Measurements from ENCODE around the gene SHISAL2A. TPM values are rescaled to one million over a fixed set of nuclear protein-coding genes. Genes with fewer than 3 reads are reported as not detected.

The SHISAL2A gene
- total and polyA plus RNA-seq, 2 of the 8 experiments (the other 6 are each of a cell fraction or from before 2014, with no cell fraction given), result 0.74 to 2.1 TPM

DNA sequence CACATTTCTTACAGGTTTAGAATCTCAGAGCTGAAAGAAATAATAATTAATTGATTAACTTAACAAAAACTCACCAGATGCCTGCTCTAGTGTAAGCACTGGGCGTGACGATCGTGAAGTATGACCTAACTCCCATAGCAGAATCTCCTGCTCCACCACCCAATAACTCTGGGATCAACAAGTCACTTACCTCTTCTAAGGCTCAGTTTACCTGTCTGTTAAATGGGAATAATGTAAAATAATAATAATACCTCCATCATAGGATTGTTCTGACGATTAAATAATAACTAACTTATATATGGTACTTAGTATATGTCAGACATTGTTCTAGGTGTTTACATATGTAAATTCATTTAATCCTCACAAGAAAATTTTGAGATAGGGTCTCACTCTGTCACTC is 40.5 kb downstream of the SHISAL2A start (continued):
- TF ChIP-seq, protein P1, sequence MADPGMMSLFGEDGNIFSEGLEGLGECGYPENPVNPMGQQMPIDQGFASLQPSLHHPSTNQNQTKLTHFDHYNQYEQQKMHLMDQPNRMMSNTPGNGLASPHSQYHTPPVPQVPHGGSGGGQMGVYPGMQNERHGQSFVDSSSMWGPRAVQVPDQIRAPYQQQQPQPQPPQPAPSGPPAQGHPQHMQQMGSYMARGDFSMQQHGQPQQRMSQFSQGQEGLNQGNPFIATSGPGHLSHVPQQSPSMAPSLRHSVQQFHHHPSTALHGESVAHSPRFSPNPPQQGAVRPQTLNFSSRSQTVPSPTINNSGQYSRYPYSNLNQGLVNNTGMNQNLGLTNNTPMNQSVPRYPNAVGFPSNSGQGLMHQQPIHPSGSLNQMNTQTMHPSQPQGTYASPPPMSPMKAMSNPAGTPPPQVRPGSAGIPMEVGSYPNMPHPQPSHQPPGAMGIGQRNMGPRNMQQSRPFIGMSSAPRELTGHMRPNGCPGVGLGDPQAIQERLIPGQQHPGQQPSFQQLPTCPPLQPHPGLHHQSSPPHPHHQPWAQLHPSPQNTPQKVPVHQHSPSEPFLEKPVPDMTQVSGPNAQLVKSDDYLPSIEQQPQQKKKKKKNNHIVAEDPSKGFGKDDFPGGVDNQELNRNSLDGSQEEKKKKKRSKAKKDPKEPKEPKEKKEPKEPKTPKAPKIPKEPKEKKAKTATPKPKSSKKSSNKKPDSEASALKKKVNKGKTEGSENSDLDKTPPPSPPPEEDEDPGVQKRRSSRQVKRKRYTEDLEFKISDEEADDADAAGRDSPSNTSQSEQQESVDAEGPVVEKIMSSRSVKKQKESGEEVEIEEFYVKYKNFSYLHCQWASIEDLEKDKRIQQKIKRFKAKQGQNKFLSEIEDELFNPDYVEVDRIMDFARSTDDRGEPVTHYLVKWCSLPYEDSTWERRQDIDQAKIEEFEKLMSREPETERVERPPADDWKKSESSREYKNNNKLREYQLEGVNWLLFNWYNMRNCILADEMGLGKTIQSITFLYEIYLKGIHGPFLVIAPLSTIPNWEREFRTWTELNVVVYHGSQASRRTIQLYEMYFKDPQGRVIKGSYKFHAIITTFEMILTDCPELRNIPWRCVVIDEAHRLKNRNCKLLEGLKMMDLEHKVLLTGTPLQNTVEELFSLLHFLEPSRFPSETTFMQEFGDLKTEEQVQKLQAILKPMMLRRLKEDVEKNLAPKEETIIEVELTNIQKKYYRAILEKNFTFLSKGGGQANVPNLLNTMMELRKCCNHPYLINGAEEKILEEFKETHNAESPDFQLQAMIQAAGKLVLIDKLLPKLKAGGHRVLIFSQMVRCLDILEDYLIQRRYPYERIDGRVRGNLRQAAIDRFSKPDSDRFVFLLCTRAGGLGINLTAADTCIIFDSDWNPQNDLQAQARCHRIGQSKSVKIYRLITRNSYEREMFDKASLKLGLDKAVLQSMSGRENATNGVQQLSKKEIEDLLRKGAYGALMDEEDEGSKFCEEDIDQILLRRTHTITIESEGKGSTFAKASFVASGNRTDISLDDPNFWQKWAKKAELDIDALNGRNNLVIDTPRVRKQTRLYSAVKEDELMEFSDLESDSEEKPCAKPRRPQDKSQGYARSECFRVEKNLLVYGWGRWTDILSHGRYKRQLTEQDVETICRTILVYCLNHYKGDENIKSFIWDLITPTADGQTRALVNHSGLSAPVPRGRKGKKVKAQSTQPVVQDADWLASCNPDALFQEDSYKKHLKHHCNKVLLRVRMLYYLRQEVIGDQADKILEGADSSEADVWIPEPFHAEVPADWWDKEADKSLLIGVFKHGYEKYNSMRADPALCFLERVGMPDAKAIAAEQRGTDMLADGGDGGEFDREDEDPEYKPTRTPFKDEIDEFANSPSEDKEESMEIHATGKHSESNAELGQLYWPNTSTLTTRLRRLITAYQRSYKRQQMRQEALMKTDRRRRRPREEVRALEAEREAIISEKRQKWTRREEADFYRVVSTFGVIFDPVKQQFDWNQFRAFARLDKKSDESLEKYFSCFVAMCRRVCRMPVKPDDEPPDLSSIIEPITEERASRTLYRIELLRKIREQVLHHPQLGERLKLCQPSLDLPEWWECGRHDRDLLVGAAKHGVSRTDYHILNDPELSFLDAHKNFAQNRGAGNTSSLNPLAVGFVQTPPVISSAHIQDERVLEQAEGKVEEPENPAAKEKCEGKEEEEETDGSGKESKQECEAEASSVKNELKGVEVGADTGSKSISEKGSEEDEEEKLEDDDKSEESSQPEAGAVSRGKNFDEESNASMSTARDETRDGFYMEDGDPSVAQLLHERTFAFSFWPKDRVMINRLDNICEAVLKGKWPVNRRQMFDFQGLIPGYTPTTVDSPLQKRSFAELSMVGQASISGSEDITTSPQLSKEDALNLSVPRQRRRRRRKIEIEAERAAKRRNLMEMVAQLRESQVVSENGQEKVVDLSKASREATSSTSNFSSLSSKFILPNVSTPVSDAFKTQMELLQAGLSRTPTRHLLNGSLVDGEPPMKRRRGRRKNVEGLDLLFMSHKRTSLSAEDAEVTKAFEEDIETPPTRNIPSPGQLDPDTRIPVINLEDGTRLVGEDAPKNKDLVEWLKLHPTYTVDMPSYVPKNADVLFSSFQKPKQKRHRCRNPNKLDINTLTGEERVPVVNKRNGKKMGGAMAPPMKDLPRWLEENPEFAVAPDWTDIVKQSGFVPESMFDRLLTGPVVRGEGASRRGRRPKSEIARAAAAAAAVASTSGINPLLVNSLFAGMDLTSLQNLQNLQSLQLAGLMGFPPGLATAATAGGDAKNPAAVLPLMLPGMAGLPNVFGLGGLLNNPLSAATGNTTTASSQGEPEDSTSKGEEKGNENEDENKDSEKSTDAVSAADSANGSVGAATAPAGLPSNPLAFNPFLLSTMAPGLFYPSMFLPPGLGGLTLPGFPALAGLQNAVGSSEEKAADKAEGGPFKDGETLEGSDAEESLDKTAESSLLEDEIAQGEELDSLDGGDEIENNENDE (IDR thresholded peaks at IDR 0.05; ENCODE audit: insufficient replicate concordance, low read length), result no peak
- TF ChIP-seq HDAC2 (IDR thresholded peaks at IDR 0.05; ENCODE audit: borderline replicate concordance in 1 of 2, low read depth in 2 of 2, low read length in 2 of 2) (no peak), TCF12 (IDR thresholded peaks at IDR 0.05; ENCODE audit: low read depth, low read length) (no peak), YY1 (IDR thresholded peaks at IDR 0.05; ENCODE audit: low read depth, low read length) (no peak), ASH2L (IDR thresholded peaks at IDR 0.05; ENCODE audit: low read length) (no peak), CEBPB (IDR thresholded peaks at IDR 0.05; ENCODE audit: low read depth, low read length) (no peak), TAF7 (optimal IDR thresholded peaks at IDR 0.05; ENCODE audit: borderline replicate concordance, low read depth, low read length) (no peak), RNF2 (IDR thresholded peaks at IDR 0.05; ENCODE audit: borderline replicate concordance, low read depth, low read length, missing control alignments, poor library complexity, severe bottlenecking) (no peak), TBP (IDR thresholded peaks at IDR 0.05; ENCODE audit: low read depth, low read length) (no peak), TEAD4 (IDR thresholded peaks at IDR 0.05; ENCODE audit: low read depth, low read length) (no peak), SRF (IDR thresholded peaks at IDR 0.05; ENCODE audit: low read depth, low read length) (no peak), RXRA (IDR thresholded peaks at IDR 0.05; ENCODE audit: insufficient read depth, low read depth, low read length) (no peak), SIRT6 (IDR thresholded peaks at IDR 0.05; ENCODE audit: low read length) (no peak)

Data from H1 (cell line).